ENCODE data around the gene GSG1L.

- TF ChIP-seq CTCF (IDR thresholded peaks at IDR 0.05; ENCODE audit: low read depth, low read length): no peak
- no peak for TF ChIP-seq POLR2A (IDR thresholded peaks at IDR 0.05; ENCODE audit: extremely low read depth, insufficient read length)
- TF ChIP-seq MAX (IDR thresholded peaks at IDR 0.05; ENCODE audit: low read depth, low read length): no peak
Measured at GRCh38 chr16:27925612-27926011, 137.9 kb downstream of the GSG1L start.

Data from NB4 (cell line).